Measurements from ENCODE around the gene PDK1.

DNA sequence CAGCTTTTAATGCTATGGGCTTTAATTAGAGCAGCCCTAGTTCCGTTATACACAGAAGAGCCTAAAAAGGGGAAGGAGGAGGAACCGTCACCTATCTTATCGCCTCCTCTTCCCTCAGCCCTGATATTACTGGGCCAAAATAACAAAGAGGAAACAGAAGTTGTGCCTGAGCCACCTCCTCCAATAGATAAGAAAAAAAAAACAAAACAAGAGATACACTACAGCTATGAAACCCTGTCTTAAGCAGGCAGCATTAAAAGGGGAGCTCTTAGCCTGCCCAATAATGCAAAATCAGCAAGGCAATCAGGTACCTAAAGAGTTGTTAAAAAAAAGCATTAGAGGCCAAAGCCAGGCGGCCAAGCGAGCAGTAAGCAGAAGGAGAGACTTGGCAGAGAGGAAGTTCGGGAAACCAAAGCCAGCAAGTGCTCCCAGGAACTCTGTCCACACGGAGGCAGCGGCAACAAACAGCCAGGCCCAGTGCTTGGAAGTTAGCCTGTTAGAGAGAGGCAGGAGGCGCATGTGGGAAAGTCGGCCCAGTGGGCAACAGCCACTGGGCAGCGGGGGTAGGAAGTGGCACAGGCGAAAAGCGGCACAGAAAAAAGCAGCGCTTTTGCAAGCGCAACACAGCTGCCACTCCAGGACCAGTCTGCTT lies 41.8 kb upstream of the PDK1 start:
- TF ChIP-seq TARDBP (IDR thresholded peaks at IDR 0.05): no peak
- no peak for TF ChIP-seq BHLHE40 (IDR thresholded peaks at IDR 0.05; ENCODE audit: borderline replicate concordance)
- TF ChIP-seq FOXM1 (IDR thresholded peaks at IDR 0.05; ENCODE audit: borderline replicate concordance): no peak
- TF ChIP-seq NFRKB (IDR thresholded peaks at IDR 0.05): no peak
- no peak for TF ChIP-seq ELF4 (IDR thresholded peaks at IDR 0.05)
- no peak for TF ChIP-seq LEF1 (IDR thresholded peaks at IDR 0.05; ENCODE audit: borderline replicate concordance)
- TF ChIP-seq, protein P1, sequence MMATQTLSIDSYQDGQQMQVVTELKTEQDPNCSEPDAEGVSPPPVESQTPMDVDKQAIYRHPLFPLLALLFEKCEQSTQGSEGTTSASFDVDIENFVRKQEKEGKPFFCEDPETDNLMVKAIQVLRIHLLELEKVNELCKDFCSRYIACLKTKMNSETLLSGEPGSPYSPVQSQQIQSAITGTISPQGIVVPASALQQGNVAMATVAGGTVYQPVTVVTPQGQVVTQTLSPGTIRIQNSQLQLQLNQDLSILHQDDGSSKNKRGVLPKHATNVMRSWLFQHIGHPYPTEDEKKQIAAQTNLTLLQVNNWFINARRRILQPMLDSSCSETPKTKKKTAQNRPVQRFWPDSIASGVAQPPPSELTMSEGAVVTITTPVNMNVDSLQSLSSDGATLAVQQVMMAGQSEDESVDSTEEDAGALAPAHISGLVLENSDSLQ (IDR thresholded peaks at IDR 0.05): no peak
